Gastrocnemius medialis (tissue), 4 donors: ENCODE measurements around the gene SLAMF1.
A peak's percentile ranks its signal among the peaks of the same experiment; 100 is the strongest.

Experiments used
- CTCF ChIP-seq, 5 experiments: fragments of 450-650 bp in 3 of 5; fragments of 200-600 bp in 2 of 5; sonication (generic) in 2 of 5; IDR thresholded peaks in 4 of 5; conservative IDR thresholded peaks in 1 of 5; 1 replicate in 4 of 5; 2 replicates in 1 of 5; pipeline ENCODE4 v1.5.1; 2016 to 2019; ENCODE audit warnings: antibody characterized with exemption in 5 of 5, mild to moderate bottlenecking in 3 of 5, moderate library complexity in 3 of 5
- POLR2A ChIP-seq, 2 donors: fragments of 450-650 bp; IDR thresholded peaks; one replicate each; pipeline ENCODE4 v1.6.1; 2017; ENCODE audit warnings: antibody characterized with exemption in 2 of 2, mild to moderate bottlenecking in 2 of 2, moderate library complexity in 2 of 2

- TF ChIP-seq CTCF (IDR thresholded peaks at IDR 0.05 in 4 of 5, conservative IDR thresholded peaks at IDR 0.05 in 1 of 5) (peak in 2 of 5 experiments; percentile 43 to 50), POLR2A (IDR thresholded peaks at IDR 0.05) (no peak)
These were observed 29.0 kb upstream of the SLAMF1 start for GRCh38 chr1:160675641-160676410.
